NCI-H128 (cell line): ENCODE results near the gene TCF3.

Source experiments
- DNase-seq: peaks from one replicate; lab custom pipeline; 2025; ENCODE audit not compliant: unreplicated experiment; lab: John Stamatoyannopoulos, UW

Gene TCF3

DNA sequence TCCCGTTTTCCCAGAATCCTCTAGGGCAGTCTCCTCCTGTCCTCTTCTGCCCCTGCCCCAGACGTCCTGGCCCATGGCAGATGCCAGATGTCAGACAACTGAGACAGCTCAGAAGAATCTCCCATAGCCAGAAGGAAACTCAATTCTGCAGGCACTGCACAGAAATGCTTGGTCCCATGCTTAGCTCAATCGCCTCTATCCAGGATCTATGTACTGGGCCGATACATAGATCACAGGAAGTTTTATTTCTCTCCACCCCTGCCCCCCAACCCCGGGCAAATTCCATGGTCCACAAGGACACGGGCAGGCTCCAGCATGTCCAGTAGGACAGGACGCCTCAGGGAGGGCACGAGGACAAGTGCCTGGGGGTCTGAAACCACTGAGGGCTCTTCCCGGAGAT is 64.5 kb downstream of the TCF3 start:
- no peak for DNase-seq

DNA sequence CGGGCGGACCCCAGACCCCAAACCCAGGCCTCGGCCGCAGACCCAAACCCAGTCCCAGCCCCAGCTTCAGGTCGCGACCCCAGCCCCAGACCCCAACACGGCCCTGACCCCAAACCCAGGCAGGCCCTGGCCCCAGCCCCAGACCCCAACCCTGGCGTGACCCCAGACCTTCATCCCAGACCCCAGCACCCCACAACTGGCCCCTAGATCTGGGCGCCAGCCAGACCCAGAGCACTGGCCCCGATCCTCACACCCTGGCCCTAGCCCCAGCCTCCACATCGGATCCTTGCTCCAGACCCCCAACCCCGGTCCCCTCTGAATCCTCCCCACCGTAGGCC is 67.2 kb downstream of the TCF3 start:
- no peak for DNase-seq

DNA sequence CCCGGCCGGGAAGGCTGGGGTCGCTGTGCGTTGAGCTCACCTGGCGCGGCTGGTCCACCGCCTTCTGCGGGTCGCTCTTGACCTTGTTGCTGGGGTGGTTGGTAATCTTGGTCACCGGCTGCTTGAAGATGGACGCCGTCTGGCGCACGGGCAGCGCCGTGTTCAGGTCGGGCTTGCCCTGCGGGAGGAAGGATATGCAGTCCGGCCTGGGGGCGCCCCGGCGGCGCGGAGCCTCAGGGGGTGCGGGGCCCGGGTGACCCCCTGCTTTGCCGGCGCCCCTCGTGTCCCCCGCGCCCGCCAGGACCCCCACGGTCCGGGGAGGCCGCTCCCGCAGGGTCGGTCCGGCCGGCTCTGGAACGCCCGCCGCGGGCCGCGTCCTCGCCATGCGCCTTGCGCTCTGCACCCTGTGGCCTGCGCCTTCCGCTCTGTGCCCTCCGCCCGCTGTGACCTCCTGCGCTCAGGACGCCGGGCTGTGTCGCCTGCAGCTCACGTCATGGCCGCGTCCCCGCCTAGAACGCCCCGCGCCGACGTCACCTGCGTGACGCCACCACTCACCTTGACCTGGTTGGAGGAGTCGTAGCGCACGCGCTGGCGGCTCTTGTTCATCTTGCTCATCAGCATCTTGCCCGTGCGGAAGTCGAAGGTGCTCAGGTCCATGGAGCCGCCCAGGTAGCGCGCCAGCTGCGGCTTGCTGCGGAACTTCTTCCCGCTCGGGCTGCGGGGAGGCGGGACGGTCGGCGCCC is 67.7 kb downstream of the TCF3 start:
- no peak for DNase-seq

DNA sequence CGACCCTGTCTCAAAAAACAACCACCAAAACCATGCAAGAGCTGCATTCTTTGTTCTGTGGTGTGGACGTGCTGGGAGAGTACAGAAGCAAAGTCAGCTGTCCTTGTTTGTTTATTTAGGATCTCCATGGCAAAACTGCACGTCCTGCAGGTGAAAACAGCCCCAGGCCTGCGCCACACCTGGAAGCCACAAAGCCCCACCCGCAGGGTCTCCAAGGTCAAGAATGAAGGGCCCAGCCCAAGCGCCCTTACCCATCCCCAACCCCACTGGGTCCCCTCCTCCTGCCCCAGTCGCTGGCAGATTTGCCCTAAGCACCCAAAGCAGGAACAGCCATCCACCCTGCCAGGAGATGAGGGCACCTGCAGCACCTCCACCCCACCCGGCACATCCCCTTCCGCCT is 70.2 kb downstream of the TCF3 start:
- DNase-seq: no peak

DNA sequence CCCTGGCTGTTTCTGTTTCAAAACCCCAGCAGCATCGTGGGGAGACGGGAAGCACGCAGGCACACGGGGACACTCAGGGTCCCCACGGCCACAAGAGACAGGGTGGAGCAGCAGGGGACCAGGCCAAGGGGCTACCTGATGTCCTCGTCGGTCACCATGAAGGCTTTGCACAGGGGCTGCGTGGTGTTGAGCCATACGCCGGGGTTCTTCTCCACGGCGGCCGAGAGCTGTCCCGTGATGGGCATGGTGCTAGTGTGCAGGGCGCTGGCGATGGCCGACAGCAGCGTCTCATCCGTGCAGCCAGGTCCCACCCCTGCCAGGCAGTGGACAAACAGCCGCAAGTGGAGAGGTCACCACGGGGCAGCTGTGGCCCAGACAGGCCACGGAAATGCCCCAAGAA is 71.5 kb downstream of the TCF3 start:
- DNase-seq: no peak

DNA sequence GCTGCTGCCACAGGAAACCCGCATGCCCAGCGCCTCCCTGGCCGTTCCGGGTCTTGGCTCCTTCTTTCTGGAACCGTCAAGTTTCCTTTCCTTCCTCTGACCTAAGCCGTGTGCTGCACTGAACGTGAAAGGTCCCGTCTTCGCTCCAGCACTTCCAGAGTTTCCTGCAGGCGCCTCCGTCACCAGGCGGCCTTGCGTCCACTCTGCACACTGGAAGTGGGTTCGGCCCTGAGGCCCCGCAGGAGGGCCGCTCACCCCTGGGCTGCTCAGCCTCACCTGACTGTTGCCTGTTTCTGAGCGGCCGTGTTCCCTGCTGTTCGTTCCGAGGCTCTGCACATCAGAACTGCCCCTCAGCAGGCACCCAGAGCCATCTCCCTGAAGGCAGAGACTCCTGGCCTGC is 72.0 kb downstream of the TCF3 start:
- DNase-seq: no peak

DNA sequence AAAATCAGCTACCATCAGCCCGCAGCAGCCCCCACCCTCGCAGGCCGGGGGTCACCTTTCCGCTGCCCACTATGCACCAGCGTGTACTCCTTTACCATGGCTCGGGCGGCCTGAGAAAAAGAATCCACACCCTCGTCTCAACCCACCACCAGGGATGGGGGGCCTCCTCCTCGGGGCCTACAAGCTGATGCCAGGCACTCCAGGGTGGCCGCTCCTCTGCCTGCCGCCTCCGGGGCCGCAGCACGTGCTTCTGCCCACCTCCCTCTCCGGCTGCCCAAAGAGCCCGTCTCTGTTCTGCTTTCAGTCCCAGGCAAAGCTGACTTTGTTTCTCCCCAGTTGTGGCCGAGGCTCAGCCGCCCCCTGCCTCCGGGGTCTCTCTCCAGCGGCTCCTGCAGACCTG is 73.2 kb downstream of the TCF3 start:
- no peak for DNase-seq

DNA sequence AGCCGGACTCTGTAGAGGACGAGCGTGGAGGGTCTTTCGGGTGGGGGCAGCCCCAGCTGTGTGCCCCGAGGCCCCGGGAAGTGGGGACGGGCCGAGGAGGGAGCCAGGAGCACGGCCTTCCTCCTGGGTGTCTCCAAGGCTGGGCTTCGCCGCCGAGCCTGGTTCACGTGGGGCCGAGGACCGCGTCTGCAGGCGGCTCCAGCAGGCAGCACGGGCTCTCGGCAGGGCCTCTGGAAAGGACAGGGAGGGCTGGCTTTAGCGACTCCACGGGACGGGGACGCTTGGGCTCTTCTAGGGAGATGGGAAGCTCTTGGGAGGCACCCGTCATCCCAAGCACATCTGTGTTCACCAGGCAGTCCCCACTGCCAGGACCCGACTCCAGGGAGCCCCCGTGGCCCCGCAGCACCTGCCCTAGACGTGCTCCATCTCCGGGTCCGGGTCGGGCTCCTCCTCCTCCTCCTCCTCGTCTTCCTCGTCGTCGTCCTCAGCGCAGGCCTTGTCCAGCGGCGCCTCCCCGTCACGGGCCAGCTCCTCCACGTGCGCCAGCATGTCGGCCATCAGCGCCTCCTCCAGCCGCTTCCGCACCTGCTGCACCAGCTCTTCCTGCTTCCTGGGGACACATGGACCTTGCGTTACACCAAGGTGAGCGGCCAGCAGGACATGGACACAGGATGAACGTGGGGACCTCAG is 74.3 kb downstream of the TCF3 start:
- DNase-seq: no peak

DNA sequence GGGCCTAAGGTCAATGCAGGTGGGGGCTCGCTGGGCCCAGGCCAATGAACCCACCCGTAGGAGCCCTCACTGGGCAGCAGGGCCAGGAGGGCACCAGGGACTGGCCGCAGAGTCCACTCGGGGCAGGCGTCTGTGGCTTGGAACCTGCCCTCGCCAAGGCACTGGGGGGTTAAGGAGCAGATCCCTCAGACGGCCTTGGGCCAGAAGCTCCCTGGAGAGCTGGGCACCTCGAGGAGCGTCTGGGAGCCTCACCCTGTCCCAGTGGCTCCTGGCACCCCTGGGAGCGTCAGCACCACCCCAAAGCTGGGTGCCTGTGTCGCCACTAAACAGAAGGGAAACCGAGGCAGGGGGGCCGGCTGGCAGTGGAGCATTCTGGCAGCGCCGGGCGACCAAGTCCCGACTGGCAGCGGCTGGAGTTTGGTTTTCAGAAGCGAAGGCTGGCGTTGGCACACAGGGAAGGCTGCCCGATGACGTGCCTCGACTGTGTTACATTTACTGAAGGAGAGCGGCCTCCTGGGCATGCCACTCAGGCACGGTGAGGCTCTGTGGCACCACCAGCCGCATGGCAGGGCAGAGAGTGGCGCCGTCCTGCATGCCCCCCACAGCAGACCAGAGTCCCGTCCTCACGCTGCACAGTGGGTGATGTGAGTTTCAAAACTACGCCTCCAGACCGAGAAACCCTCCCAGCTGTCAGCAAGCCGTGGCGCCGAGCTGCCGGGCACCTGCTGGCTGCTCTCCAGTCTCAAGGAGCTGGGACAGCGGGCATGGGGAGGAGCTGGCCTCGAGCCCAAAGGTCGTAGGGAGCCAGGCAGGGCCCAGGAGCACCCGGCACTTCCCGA is 75.1 kb downstream of the TCF3 start:
- peak; percentile 36 for DNase-seq

DNA sequence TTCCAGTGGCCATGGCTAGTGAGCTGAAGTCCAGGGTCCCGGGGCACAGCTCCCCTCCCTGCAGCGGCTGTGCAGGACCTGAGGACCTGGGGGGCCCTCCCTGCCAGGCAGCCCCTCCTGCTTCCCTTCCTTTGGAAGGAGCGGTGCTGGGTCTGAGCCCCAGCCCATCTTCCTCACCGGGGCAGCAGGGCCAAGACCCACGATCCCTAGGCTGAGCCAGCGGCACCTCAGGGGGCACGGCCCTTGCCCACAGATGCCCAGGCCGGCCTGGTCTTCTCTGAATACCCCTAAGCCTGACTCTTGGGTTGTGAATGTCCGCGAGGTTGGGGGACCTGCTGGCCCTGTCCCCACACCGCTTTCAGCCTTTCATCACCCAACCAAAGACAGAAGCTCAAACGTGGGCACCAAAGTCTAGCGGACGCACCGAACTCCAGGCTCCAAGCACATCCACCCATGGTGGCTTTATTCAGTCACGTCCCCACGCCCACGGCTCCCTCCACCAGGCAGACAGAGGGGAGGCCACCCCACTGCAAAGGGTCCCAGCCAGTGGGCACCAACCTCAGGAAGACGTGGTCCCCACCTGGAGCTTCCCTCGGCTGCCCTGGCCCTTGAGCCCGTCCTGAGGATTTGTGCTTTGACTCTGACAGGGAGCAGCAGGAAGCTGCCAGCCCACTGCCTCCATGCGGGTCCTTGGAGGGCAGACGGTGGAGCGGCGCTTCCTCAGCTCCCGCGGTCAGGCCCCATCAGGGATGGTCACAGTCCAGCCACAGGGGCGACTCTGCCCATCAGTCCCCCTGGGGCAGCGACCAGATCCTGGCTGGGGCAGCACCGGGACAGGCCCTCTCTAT is 75.9 kb downstream of the TCF3 start:
- no peak for DNase-seq

DNA sequence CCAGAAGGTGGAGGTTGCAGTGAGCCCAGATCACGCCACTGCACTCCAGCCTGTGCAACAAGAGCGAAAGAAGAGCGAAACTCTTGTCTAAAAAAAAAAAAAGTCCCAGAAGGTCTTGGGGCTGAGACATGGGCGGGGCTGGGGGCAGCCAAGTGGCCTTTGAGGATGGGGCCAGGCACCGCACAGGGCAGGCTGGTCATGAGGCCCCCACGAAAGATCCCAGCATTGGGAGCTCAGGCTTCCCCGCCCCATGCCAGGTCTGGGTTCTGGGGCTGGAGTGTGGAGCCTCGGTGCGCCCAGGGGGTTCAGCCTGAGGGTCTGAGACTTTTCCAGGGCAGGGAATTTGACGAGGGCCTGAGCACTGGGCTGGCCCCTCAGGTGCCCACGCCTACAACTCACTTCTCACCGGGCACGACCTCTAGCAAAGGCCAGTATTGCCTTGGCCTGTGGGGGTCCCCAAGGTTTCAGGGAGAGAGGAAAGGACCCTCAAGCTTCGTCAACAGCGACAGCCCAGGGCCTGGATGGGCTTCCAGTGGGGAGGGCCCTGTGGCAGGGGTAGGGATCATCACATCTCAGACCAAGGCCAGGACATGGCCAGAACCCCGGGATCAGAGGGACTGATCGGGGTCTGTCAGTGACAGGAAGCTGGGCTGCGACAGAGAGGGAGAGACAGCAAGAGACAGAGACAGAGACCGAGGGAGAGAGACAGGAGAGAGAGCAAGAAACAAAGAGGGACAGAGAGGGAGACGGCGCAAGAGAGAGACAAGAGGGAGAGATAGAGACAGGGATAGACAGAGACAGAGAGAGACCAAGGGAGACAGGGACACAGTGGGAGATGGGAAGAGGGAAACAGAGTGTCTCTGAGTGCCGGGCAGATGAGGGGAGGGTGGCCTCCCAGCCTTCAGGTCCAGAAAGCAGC is 76.8 kb downstream of the TCF3 start:
- no peak for DNase-seq

DNA sequence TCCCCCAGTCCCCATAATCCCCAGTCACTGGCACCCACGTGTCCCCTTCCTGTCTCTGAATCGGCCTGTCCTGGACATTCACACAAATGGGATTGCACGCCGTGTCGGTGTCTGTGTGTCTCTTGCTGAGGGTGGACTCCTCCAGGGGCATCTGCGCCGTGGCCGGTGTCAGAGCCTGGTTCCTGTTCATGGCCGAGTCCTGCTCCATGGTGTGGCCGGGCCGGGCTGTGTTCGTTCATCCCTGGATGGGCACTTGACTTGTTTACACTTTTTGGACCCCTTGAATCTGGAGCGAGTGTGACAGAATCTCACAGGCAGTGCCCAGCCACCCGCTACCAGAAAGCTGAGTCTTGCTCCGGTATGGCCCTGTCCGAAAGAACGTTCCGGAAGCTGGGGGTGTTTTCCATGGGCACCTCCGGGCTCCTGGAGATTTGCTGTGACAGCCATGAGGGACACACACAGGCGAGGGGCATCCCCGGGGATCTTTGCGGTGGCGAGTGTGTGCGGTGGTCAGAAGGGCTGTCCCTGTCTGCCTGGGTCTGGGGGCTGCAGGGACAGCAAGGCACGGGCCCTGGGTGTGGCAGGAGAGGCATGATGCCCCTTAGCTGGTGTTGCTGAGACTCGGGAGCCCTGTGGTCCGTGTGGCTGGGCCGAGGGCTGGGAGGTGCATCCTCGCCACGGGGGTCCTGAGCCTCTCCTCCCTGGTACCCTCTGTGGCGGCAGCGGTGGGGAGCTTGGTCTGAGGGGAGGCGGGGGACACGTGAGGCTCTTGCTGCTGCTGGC is 77.9 kb downstream of the TCF3 start:
- no peak for DNase-seq

DNA sequence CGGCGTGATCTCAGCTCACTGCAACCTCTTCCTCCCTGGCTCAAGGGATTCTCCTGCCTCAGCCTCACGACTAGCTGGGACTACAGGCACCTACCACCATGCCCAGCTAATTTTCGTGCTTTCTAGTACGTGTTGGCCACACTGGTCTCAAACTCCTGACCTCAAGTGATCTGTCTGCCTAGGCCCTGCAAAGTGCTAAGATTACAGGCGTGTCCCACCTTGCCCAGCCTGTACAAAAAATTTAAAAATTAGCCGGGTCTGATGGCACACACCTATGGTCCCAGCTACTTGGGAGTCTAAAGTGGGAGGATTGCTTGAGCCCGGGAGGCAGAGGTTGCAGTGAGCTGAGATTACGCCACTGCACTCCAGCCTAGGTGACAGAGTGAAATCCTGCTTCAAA is 79.6 kb downstream of the TCF3 start:
- no peak for DNase-seq

DNA sequence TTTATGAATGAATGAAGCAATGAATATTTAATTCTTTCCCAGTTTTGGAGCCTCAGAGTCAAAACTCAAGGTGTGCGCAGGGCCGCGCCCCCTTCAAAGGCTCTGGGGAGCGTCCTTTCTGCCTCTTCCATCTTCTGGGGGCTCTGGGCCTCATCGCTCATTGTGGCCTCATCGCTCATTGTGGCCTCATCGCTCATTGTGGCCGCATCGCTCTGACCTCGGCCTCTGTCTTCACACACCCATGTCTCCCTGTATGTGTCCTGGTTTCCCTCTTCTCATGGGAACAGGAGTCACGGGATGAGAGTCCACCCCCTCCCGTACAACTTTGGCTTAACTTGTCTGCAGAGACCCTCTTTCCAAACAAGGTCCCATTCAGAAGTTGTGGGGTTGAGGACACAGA is 81.1 kb downstream of the TCF3 start:
- DNase-seq: no peak

DNA sequence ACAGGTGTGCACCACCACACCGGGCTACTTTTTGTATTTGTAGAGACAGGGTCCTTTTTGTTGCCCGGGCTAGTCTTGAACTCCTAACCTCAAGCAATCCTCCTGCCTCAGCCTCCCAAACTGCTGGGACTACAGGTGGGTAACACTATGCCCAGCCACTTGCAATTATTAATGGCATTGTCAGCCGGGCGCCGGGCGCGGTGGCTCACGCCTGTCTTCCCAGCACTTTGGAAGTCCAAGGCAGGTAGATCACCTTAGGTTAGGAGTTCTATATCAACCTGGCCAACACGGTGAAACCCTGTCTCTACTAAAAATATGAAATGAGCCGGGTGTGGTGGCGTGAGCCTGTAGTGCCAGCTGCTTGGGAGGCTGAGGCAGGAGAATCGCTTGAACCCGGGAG is 81.6 kb downstream of the TCF3 start:
- DNase-seq: no peak

DNA sequence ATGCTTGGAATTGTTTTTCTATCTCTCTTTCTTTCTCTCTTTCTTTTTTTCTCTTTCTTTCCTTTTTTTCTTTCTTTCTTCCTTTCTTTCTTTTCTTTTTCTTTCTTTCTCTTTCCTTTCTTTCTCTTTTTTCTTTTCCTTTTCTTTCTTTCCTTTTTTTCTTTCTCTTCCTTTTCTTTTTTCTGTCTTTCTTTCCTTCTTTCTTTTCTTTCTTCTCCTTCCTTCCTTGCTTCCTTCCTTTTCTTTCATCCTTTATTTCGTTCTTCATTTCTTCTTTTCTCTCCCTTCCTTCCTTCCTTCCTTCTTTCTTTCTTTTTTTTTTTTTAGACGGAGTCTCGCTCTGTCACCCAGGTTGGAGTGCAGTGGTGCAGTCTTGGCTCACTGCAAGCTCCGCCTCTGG is 82.4 kb downstream of the TCF3 start:
- no peak for DNase-seq

DNA sequence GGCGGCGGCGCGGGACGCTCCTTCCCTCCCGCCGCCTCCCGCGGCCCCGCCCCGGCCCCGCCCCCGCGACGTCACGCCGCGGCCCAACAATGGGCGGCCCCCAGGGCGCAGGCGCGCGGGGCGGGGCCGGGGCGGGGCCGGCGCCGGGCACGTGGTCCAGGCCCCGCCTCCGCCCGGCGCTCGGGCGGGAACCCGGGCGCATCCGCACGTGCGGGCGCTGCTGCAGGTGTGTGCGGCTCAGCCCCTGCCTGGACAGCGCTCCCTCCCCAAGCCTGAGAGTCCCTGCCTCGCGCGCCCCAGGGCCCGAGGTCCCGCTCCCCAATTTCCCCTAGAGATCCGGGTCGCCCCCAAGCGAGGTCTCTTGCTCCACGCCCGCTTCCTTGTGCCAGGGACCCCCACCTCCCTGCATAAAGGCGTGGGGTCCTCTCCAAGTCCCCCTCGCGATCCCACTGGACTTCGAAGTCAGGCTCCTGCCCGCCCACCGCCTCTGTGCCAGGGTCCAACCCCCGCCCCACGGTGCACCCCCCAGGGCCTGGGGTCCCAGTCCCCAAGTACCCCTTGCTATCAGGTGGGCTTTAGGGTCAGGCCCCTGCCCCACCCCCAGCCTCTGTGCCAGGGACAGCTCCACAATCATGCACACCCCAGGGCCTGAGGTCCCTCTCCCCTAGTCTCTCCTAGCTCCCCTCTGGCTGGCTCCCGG is 83.9 kb downstream of the TCF3 start, which contains the start of gene MEX3D:
Gene MEX3D, minus strand, starts transcription at position 6 of the 700 bp plus-strand sequence. CDS start 267 bp downstream, outside the sequence.
- peak; percentile 37 for DNase-seq

DNA sequence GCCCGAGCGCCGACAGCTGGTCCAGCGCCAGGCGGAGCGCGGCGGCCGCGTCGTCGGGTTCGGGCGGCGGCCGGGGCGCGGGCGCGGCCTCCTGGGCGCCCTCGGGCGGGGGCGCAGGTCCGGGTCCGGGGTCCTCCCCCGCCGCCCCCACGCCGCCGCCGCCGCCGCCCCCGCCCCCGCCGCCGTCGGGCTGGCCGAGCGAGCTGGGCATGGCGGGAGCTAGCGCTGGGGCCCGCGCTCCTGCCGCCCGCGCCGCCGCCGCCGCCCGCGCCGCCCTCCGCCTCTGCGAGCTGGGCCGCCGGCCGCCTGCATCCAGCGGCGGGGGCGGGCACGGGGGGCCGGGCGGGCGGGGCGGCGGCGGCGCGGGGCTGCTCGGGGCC is 84.6 kb downstream of the TCF3 start:
- no peak for DNase-seq
